Neural cell (in vitro differentiated cells): Measurements from ENCODE around the gene MVK. TPM values are rescaled to one million over a fixed set of nuclear protein-coding genes. Genes with fewer than 3 reads are reported as not detected.

Experiments
- H2AFZ ChIP-seq: fragments of 200-600, 300-800 bp; sonication (generic), shearing (Covaris generic); 2 replicates; pipeline ENCODE4 v1.6.0; 2014; ENCODE audit warnings: low read depth, mild to moderate bottlenecking, antibody characterized with exemption, low read length, moderate library complexity
- H3F3A ChIP-seq: fragments of 200-600 bp; shearing (Covaris generic); 2 replicates; pipeline ENCODE4 v1.6.1; 2016; ENCODE audit warnings: mild to moderate bottlenecking, moderate library complexity, mixed read lengths, antibody characterized with exemption, low read length; ENCODE audit not compliant: insufficient read depth, poor library complexity, severe bottlenecking
- H3K27ac ChIP-seq: fragments of 200-600, 300-800 bp; sonication (generic), shearing (Covaris generic); 2 replicates; pipeline ENCODE4 v1.5.1; 2014; ENCODE audit warnings: mild to moderate bottlenecking, low read length, moderate library complexity
- H3K27me3 ChIP-seq: fragments of 300-800, 200-600 bp; sonication (generic), shearing (Covaris generic); 2 replicates; pipeline ENCODE4 v1.6.0; 2014; ENCODE audit warnings: mild to moderate bottlenecking, low read depth, low read length, moderate library complexity; ENCODE audit not compliant: insufficient read depth
- H3K36me3 ChIP-seq: fragments of 300-800, 200-600 bp; sonication (generic), shearing (Covaris generic); 2 replicates; pipeline ENCODE4 v1.5.1; 2014; ENCODE audit warnings: mild to moderate bottlenecking, antibody characterized with exemption, low read length, moderate library complexity; ENCODE audit not compliant: insufficient read depth
- H3K4me2 ChIP-seq: fragments of 300-800, 200-600 bp; sonication (generic), shearing (Covaris generic); 2 replicates; pipeline ENCODE4 v1.6.0; 2014; ENCODE audit warnings: mild to moderate bottlenecking, low read length
- H3K4me3 ChIP-seq: fragments of 300-800, 200-600 bp; sonication (generic), shearing (Covaris generic); 2 replicates; pipeline ENCODE4 v1.5.1; 2014; ENCODE audit warnings: mild to moderate bottlenecking, low read length, moderate library complexity
- H3K79me2 ChIP-seq: fragments of 200-600 bp; shearing (Covaris generic); replicated peaks from 2 replicates; pipeline ENCODE4 v1.6.0; 2014; ENCODE audit warnings: mild to moderate bottlenecking, low read length, moderate library complexity; ENCODE audit not compliant: insufficient read depth
- H3K9ac ChIP-seq: fragments of 300-800, 200-600 bp; sonication (generic), shearing (Covaris generic); 2 replicates; pipeline ENCODE4 v1.6.1; 2016; ENCODE audit warnings: mild to moderate bottlenecking, low read length, mixed read lengths
- H3K9me2 ChIP-seq: fragments of 200-600 bp; shearing (Covaris generic); 2 replicates; pipeline ENCODE4 v1.6.1; 2016; ENCODE audit warnings: mild to moderate bottlenecking, low read length, mixed read lengths; ENCODE audit not compliant: insufficient read depth
- H3K9me3 ChIP-seq: fragments of 200-600, 300-800 bp; sonication (generic), shearing (Covaris generic); 2 replicates; pipeline ENCODE4 v1.6.1; 2016; ENCODE audit warnings: mild to moderate bottlenecking, mixed run types, low read length, moderate library complexity, mixed read lengths
- H4K20me1 ChIP-seq: fragments of 200-600 bp; shearing (Covaris generic); 2 replicates; pipeline ENCODE4 v1.6.1; 2016; ENCODE audit warnings: mild to moderate bottlenecking, mixed run types; ENCODE audit not compliant: insufficient read depth
- EP300 ChIP-seq: fragments of 450-650 bp; conservative IDR thresholded peaks from 2 replicates; pipeline ENCODE4 v1.6.1; 2014; ENCODE audit warnings: antibody characterized with exemption, mild to moderate bottlenecking, moderate library complexity; ENCODE audit not compliant: poor library complexity, severe bottlenecking
- EZH2 ChIP-seq: fragments of 200-600, 300-800 bp; shearing (Covaris generic), sonication (generic); IDR thresholded peaks from 2 replicates; pipeline ENCODE4 v1.6.1; 2014; ENCODE audit warnings: antibody characterized with exemption, low read length, borderline replicate concordance, mild to moderate bottlenecking; ENCODE audit not compliant: insufficient read depth, poor library complexity, severe bottlenecking
- MXI1 ChIP-seq: fragments of 450-650 bp; conservative IDR thresholded peaks from 2 replicates; pipeline ENCODE4 v1.6.1; 2014; ENCODE audit warnings: antibody characterized with exemption, mild to moderate bottlenecking; ENCODE audit not compliant: poor library complexity, severe bottlenecking
- POLR2AphosphoS5 ChIP-seq: IDR thresholded peaks from 2 replicates; pipeline ENCODE4 v1.6.1; 2012
- RAD21 ChIP-seq: fragments of 450-650 bp; conservative IDR thresholded peaks from 2 replicates; pipeline ENCODE4 v1.6.1; 2014; ENCODE audit warnings: antibody characterized with exemption, mild to moderate bottlenecking, moderate library complexity
- REST ChIP-seq: IDR thresholded peaks from 2 replicates; pipeline ENCODE4 v1.6.1; 2012; ENCODE audit warnings: borderline replicate concordance
- SMC3 ChIP-seq: fragments of 450-650 bp; conservative IDR thresholded peaks from 2 replicates; pipeline ENCODE4 v1.6.1; 2014; ENCODE audit warnings: antibody characterized with exemption, mild to moderate bottlenecking, moderate library complexity; ENCODE audit not compliant: poor library complexity
- TAF1 ChIP-seq: IDR thresholded peaks from 2 replicates; pipeline ENCODE4 v1.6.1; 2012; ENCODE audit warnings: low read depth
- polyA plus RNA-seq: library from polyadenylated mRNA; depleted of rRNA; stranded (reverse); fragments of >200 nt; gene quantifications from 2 replicates; pipeline ENCODE4 v1.2.3, GENCODE V29; 2014
- TF ChIP-seq, protein P1 (sequence below): fragments of 450-650 bp; IDR thresholded peaks from 2 replicates; pipeline ENCODE4 v1.5.1; 2014; ENCODE audit warnings: antibody characterized with exemption, mild to moderate bottlenecking, moderate library complexity; ENCODE audit not compliant: poor library complexity, severe bottlenecking

MVK gene
- polyA plus RNA-seq, 1 donor from 2014 or later, result 45.7 TPM

GRCh38 chr12:109572506-109572845, 1.1 kb upstream of the MVK start:
- H3K27me3 ChIP-seq, result no peaks in the 10 kb centered on the region
- peaks cover 24% of the 10 kb centered on the region for H3K79me2 ChIP-seq
- no peaks in the 10 kb centered on the region for H3K36me3 ChIP-seq
- H3K9me3 ChIP-seq, result no peaks in the 10 kb centered on the region
- H3K4me3 ChIP-seq, result peak overlapping the region; percentile 90
- peak overlapping the region; percentile 81 for H3K4me2 ChIP-seq
- no peaks in the 10 kb centered on the region for H4K20me1 ChIP-seq
- H3K9me2 ChIP-seq, result no peaks in the 10 kb centered on the region
- H3K9ac ChIP-seq, result peak overlapping the region; percentile 94
- H3F3A ChIP-seq, result no peaks in the 10 kb centered on the region
- H3K27ac ChIP-seq, result peak overlapping the region; percentile 94
- TF ChIP-seq TAF1 (no peak), RAD21 (no peak), POLR2AphosphoS5 (no peak), SMC3 (no peak), MXI1 (no peak), EP300 (no peak), REST (no peak), EZH2 (no peak)
- TF ChIP-seq, protein P1, sequence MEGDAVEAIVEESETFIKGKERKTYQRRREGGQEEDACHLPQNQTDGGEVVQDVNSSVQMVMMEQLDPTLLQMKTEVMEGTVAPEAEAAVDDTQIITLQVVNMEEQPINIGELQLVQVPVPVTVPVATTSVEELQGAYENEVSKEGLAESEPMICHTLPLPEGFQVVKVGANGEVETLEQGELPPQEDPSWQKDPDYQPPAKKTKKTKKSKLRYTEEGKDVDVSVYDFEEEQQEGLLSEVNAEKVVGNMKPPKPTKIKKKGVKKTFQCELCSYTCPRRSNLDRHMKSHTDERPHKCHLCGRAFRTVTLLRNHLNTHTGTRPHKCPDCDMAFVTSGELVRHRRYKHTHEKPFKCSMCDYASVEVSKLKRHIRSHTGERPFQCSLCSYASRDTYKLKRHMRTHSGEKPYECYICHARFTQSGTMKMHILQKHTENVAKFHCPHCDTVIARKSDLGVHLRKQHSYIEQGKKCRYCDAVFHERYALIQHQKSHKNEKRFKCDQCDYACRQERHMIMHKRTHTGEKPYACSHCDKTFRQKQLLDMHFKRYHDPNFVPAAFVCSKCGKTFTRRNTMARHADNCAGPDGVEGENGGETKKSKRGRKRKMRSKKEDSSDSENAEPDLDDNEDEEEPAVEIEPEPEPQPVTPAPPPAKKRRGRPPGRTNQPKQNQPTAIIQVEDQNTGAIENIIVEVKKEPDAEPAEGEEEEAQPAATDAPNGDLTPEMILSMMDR, result no peak
- peak overlapping the region; percentile 74 for H2AFZ ChIP-seq

GRCh38 chr12:109573914-109574244, 285 bp downstream of the MVK start:
- H3K9ac ChIP-seq, result peak overlapping the region; percentile 94
- peak overlapping the region; percentile 90 for H3K4me3 ChIP-seq
- peak overlapping the region; percentile 98 for H3K4me2 ChIP-seq
- H2AFZ ChIP-seq, result peak overlapping the region; percentile 53
- H4K20me1 ChIP-seq, result no peaks in the 10 kb centered on the region
- no peaks in the 10 kb centered on the region for H3K27me3 ChIP-seq
- no peaks in the 10 kb centered on the region for H3K9me2 ChIP-seq
- no peaks in the 10 kb centered on the region for H3K36me3 ChIP-seq
- H3K79me2 ChIP-seq, result peaks cover 24% of the 10 kb centered on the region
- peak overlapping the region; percentile 58 for H3K27ac ChIP-seq
- no peaks in the 10 kb centered on the region for H3F3A ChIP-seq
- TF ChIP-seq RAD21 (no peak), SMC3 (peak; percentile 20)
- H3K9me3 ChIP-seq, result no peaks in the 10 kb centered on the region

DNA sequence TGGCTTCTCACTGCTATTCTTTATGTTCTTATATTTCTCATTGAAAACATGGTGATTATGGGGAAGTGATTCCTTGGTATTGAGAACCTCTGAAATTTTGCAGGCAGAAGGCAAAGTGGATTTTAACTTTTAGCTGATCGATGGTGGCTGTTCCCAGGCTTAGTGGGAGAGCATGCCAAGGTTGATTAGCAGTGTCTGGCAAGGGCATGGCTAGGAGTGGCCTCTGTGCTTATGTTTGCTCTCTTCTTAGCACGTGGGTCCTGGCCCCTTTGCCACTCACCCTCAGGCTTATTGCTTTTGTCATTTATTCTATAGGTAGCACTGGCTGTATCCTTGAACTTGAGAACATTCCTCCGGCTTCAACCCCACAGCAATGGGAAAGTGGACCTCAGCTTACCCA, 2.1 kb downstream of the MVK start:
- H2AFZ ChIP-seq, result no peak overlapping the region
- peaks cover 24% of the 10 kb centered on the region for H3K79me2 ChIP-seq
- no peaks in the 10 kb centered on the region for H3F3A ChIP-seq
- H3K4me3 ChIP-seq, result no peak overlapping the region
- H4K20me1 ChIP-seq, result no peaks in the 10 kb centered on the region
- no peak overlapping the region for H3K9ac ChIP-seq
- TF ChIP-seq EZH2 (no peak), REST (no peak)
- H3K4me2 ChIP-seq, result no peak overlapping the region
- H3K27me3 ChIP-seq, result no peaks in the 10 kb centered on the region
- no peaks in the 10 kb centered on the region for H3K9me3 ChIP-seq
- no peaks in the 10 kb centered on the region for H3K36me3 ChIP-seq
- H3K9me2 ChIP-seq, result no peaks in the 10 kb centered on the region
- H3K27ac ChIP-seq, result no peak overlapping the region
